Uterus (tissue), 2 donors: ENCODE measurements around the gene RPLP1.

Experiments used
- POLR2A ChIP-seq, 2 donors: fragments of 450-650 bp; IDR thresholded peaks; one replicate each; pipeline ENCODE4 v1.6.1; 2016; ENCODE audit warnings: antibody characterized with exemption in 2 of 2, mild to moderate bottlenecking in 1 of 2, moderate library complexity in 1 of 2
- TF ChIP-seq, protein P1 (sequence below), 4 experiments: fragments of 200-600 bp in 2 of 4; fragments of 450-650 bp in 2 of 4; sonication (generic) in 2 of 4; IDR thresholded peaks; one replicate each; pipeline ENCODE4 v1.5.1; 2016 to 2019; ENCODE audit warnings: antibody characterized with exemption in 4 of 4, mild to moderate bottlenecking in 2 of 4, moderate library complexity in 1 of 4

DNA sequence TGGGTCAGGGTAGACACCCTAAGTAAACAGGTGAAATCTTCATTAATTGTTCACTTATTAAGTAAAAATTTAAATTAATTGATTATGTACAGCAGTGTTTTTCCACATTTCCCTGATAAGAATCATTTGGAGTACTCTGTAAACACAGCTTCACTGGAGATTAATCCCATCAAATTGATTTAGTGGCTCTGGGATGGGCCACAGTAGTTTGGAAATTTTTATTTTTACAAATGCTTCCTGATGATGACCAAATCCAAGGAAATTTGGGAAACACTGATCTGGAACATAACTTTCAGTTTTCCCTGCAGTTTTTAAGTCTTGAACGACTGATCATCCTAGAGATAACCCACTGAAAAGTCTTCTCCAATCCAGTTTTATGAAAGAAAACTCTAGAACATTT lies 18.8 kb upstream of the RPLP1 start:
- TF ChIP-seq, protein P1, sequence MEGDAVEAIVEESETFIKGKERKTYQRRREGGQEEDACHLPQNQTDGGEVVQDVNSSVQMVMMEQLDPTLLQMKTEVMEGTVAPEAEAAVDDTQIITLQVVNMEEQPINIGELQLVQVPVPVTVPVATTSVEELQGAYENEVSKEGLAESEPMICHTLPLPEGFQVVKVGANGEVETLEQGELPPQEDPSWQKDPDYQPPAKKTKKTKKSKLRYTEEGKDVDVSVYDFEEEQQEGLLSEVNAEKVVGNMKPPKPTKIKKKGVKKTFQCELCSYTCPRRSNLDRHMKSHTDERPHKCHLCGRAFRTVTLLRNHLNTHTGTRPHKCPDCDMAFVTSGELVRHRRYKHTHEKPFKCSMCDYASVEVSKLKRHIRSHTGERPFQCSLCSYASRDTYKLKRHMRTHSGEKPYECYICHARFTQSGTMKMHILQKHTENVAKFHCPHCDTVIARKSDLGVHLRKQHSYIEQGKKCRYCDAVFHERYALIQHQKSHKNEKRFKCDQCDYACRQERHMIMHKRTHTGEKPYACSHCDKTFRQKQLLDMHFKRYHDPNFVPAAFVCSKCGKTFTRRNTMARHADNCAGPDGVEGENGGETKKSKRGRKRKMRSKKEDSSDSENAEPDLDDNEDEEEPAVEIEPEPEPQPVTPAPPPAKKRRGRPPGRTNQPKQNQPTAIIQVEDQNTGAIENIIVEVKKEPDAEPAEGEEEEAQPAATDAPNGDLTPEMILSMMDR (IDR thresholded peaks at IDR 0.05), result no peak
- TF ChIP-seq POLR2A (IDR thresholded peaks at IDR 0.05), result no peak
